ENCODE measurements around the gene KRTAP4-7. TPM values are rescaled to one million over a fixed set of nuclear protein-coding genes. Genes with fewer than 3 reads are reported as not detected.
"Not testable (repeated sequence)": the region's sequence is repeated elsewhere in the genome, so short reads cannot be mapped to it uniquely, and the experiment has no call there.

Gene KRTAP4-7
- total and polyA plus RNA-seq, 2 experiments from 2014 or later: not detected

GRCh38 chr17:41107941-41108450, 24.0 kb downstream of the KRTAP4-7 start:
- no peak overlapping the region for H3K4me3 ChIP-seq
- no peak overlapping the region for H3K27ac ChIP-seq
- no peaks in the 10 kb centered on the region for H3K9me3 ChIP-seq (ENCODE audit: low read depth)
- DNase-seq (ENCODE audit: low spot score): no peak
- H3K36me3 ChIP-seq (replicated peaks; ENCODE audit: insufficient read depth, low read depth): no peaks in the 10 kb centered on the region
- no peaks in the 10 kb centered on the region for H3K4me1 ChIP-seq (ENCODE audit: insufficient read depth)
- no peak overlapping the region for H3K4me2 ChIP-seq
- no peaks in the 10 kb centered on the region for H3K27me3 ChIP-seq
- H4K20me1 ChIP-seq (ENCODE audit: insufficient read depth, poor library complexity, severe bottlenecking): no peaks in the 10 kb centered on the region
- TF ChIP-seq CTCF (IDR thresholded peaks at IDR 0.05; ENCODE audit: poor library complexity) (no peak), EZH2 (IDR thresholded peaks at IDR 0.05; ENCODE audit: borderline replicate concordance) (no peak), EZH2phosphoT487 (IDR thresholded peaks at IDR 0.05; ENCODE audit: low read depth, severe bottlenecking, unreplicated experiment) (no peak)
- no peaks in the 10 kb centered on the region for H3K79me2 ChIP-seq
- H2AFZ ChIP-seq: no peak overlapping the region
- H3K9me2 ChIP-seq (replicated peaks; ENCODE audit: insufficient read depth): no peaks in the 10 kb centered on the region
- WGBS (ENCODE audit: low lambda C conversion rate, missing lambda C conversion rate): 81% methylated on average over 1 of the region's 1 CpG

- H3K36me3 ChIP-seq (replicated peaks; ENCODE audit: insufficient read depth, low read depth); H3K9me2 ChIP-seq (replicated peaks; ENCODE audit: insufficient read depth); H3K79me2 ChIP-seq; H3K4me3 ChIP-seq; H3K9me3 ChIP-seq (ENCODE audit: low read depth); H3K27me3 ChIP-seq; H2AFZ ChIP-seq; H3K27ac ChIP-seq; H3K4me1 ChIP-seq (ENCODE audit: insufficient read depth); H3K4me2 ChIP-seq; DNase-seq (ENCODE audit: low spot score); H4K20me1 ChIP-seq (ENCODE audit: insufficient read depth, poor library complexity, severe bottlenecking): not testable (repeated sequence)
- 44% methylated on average over 1 of the region's 1 CpG for WGBS (ENCODE audit: low lambda C conversion rate, missing lambda C conversion rate)
These were observed 24.9 kb downstream of the KRTAP4-7 start for GRCh38 chr17:41108728-41109386.

- Histone ChIP-seq H3K4me2 (no peak overlapping the region), H3K4me1 (ENCODE audit: insufficient read depth) (no peaks in the 10 kb centered on the region), H3K79me2 (no peaks in the 10 kb centered on the region), H2AFZ (no peak overlapping the region), H4K20me1 (ENCODE audit: insufficient read depth, poor library complexity, severe bottlenecking) (no peaks in the 10 kb centered on the region), H3K9me2 (replicated peaks; ENCODE audit: insufficient read depth) (no peaks in the 10 kb centered on the region), H3K36me3 (replicated peaks; ENCODE audit: insufficient read depth, low read depth) (no peaks in the 10 kb centered on the region), H3K27me3 (no peaks in the 10 kb centered on the region), H3K4me3 (no peak overlapping the region), H3K9me3 (ENCODE audit: low read depth) (no peaks in the 10 kb centered on the region), H3K27ac (no peak overlapping the region)
- WGBS (ENCODE audit: low lambda C conversion rate, missing lambda C conversion rate): 83% methylated on average over 2 of the region's 2 CpGs
- no peak for DNase-seq (ENCODE audit: low spot score)
- no peak for TF ChIP-seq CTCF (IDR thresholded peaks at IDR 0.05; ENCODE audit: poor library complexity)
- no peak for TF ChIP-seq EZH2phosphoT487 (IDR thresholded peaks at IDR 0.05; ENCODE audit: low read depth, severe bottlenecking, unreplicated experiment)
- no peak for TF ChIP-seq EZH2 (IDR thresholded peaks at IDR 0.05; ENCODE audit: borderline replicate concordance)
These were observed 27.4 kb downstream of the KRTAP4-7 start for GRCh38 chr17:41111151-41111885.

GRCh38 chr17:41116297-41116696, 32.3 kb downstream of the KRTAP4-7 start:
- Histone ChIP-seq H3K9me2 (replicated peaks; ENCODE audit: insufficient read depth) (no peaks in the 10 kb centered on the region), H3K27ac (no peak overlapping the region), H3K79me2 (no peaks in the 10 kb centered on the region), H3K4me3 (no peak overlapping the region), H4K20me1 (ENCODE audit: insufficient read depth, poor library complexity, severe bottlenecking) (no peaks in the 10 kb centered on the region), H3K36me3 (replicated peaks; ENCODE audit: insufficient read depth, low read depth) (no peaks in the 10 kb centered on the region), H3K27me3 (no peaks in the 10 kb centered on the region), H3K9me3 (ENCODE audit: low read depth) (no peaks in the 10 kb centered on the region), H2AFZ (no peak overlapping the region), H3K4me2 (no peak overlapping the region), H3K4me1 (ENCODE audit: insufficient read depth) (no peaks in the 10 kb centered on the region)
- TF ChIP-seq EZH2phosphoT487 (IDR thresholded peaks at IDR 0.05; ENCODE audit: low read depth, severe bottlenecking, unreplicated experiment): no peak
- 72% methylated on average over 5 of the region's 5 CpGs for WGBS (ENCODE audit: low lambda C conversion rate, missing lambda C conversion rate)
- no peak for DNase-seq (ENCODE audit: low spot score)

GRCh38 chr17:41117846-41118386, 34.0 kb downstream of the KRTAP4-7 start, which contains the start of gene KRTAP4-11:
Gene KRTAP4-11, minus strand, starts transcription at chr17:41118373. Its CDS starts 58 bp downstream, at chr17:41118315.
- 90% methylated on average over 10 of the region's 10 CpGs for whole genome bisulfite sequencing (ENCODE audit: low lambda C conversion rate, missing lambda C conversion rate)

More at GRCh38 chr17:41117846-41118386, 34.0 kb downstream of the KRTAP4-7 start, which contains the start of gene KRTAP4-11:
- H3K27ac ChIP-seq; H3K9me2 ChIP-seq (replicated peaks; ENCODE audit: insufficient read depth); H3K9me3 ChIP-seq (ENCODE audit: low read depth); DNase-seq (ENCODE audit: low spot score); H3K79me2 ChIP-seq; H2AFZ ChIP-seq; H3K4me1 ChIP-seq (ENCODE audit: insufficient read depth); H3K36me3 ChIP-seq (replicated peaks; ENCODE audit: insufficient read depth, low read depth); H3K4me3 ChIP-seq; H3K27me3 ChIP-seq; H4K20me1 ChIP-seq (ENCODE audit: insufficient read depth, poor library complexity, severe bottlenecking); H3K4me2 ChIP-seq: not testable (repeated sequence)
